SIG-M5 treated with dmso at 0.1 percent for 504 hours (cell line): ENCODE results near the gene ELF3.
"Not testable (repeated sequence)": the region's sequence is repeated elsewhere in the genome, so short reads cannot be mapped to it uniquely, and the experiment has no call there.

Source experiments
- DNase-seq: peaks from one replicate; lab custom pipeline; 2025; ENCODE audit not compliant: unreplicated experiment; lab: John Stamatoyannopoulos, UW

The ELF3 gene

DNA sequence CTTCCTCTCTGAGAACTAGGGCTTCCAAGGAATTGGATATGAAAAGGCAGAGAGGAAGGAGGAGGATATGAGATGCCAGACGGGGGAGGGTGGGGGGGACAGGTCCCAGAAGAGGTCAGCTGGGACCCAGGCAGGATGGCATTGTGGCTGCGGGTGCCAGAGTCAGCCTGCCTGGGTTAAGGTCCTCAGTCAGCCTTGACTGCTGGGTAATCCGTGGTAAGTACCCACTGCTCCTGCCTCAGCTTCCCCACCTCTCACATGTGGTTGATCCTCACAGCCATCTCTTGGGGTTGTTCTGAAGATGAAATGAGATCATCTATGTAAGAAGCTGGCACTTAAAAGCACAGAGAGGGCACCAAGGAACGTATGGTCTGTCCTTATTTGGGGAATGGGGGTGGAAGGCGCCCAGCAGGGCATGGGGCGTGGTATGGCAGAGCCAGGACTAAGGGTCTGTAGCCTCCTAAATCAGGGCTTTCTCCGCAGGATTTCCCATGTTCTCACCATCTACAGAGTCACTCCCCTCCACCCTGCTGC, 23.8 kb downstream of the ELF3 start:
- DNase-seq, result no peak

DNA sequence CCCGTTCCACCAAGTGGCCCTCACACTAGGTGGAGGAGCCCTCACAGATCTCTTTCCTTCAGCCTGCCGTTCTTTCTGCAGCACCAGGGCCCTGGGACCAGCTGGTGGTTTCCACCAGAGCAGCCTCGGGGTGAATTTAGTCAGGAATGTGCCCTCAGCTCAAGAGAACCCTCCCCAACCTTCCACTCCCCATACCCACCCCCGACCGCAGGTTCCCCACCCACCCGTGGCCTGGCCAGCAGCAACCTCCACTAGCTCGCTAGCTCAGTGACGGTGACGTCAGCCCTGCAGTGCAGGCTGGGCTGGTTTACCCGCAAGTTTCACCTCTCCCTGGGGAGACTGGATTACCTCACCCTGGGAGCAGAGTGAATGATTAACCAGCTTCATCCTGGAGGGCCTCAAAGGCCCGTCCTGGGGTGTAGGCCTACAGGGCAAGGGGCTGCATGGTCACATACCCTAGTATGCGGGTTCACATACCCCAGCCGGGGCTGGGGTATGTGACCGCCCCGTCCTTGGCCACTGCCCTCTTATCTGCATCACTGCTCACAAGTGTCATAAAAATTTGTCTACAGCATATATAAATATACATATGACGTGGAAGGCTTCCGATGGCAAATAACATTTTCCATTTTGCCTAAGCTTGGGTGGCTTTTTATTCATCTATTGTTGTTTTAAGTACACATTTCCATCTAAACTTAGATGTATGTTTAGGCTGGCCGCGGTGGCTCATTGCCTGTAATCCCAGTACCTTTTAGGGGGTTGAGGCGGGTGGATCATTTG, 24.5 kb downstream of the ELF3 start:
- peak; percentile 90 for DNase-seq

DNA sequence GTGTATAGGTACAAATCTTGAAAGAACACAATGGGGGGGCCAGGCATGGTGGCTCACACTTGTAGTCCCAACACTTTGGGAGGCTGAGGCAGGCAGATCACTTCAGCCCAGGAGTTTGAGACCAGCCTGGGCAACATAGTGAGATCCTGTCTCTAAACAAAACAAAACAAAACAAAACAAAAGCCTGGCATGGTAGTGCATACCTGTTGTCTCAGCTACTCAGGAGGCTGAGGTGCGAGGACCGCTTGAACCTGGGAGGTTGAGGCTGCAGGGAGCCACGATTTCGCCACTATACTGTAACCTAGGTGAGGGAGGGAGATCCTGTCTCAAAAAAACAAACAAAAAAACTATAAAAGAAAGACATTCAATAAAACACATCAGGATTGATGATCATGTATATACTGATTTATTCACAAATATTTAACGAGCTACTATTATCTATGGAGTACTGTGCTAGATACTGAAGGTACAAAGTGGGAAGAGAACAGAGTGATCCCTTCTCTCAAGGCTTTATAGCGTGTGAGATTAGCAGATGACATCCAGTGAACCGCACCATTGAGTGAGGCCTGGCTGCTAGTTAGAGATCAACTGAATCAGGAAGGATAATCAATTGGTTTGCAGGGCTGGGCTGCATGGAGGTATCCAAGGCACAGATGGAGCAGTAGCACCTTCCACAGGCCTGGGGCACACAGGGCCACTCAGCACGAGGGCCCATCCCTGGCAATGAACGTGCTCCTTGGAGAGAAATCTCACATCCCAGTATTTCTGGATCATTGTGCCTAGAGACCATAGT, 26.4 kb downstream of the ELF3 start:
- DNase-seq, result no peak

DNA sequence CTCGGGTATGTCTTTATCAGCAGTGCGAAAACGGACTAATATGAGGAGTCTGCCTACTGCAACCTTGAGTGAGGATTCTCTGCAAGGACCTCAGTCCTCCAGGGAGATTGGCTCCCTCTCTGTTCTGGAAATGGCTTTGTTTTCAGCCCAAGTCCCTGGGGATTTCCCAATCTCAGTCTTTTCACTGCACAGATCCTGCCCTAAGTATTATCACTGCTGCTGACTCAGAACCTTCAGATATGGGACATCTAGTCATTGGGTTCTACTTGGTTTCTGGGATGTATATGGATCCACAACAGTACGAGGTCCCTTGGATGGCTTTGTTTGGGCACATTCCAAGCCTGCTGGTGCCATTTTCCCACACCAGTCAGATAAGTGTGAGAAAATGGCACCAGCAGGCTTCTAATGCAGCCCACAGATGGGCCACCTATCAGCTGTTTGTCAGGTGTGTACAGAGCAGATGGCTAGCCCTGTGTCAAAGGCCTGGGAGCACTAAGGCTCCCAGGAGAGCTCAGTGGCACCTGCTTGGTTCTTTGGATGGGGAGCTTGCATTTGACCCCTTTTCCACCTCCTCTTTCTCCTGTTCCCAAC, 27.4 kb downstream of the ELF3 start:
- no peak for DNase-seq

DNA sequence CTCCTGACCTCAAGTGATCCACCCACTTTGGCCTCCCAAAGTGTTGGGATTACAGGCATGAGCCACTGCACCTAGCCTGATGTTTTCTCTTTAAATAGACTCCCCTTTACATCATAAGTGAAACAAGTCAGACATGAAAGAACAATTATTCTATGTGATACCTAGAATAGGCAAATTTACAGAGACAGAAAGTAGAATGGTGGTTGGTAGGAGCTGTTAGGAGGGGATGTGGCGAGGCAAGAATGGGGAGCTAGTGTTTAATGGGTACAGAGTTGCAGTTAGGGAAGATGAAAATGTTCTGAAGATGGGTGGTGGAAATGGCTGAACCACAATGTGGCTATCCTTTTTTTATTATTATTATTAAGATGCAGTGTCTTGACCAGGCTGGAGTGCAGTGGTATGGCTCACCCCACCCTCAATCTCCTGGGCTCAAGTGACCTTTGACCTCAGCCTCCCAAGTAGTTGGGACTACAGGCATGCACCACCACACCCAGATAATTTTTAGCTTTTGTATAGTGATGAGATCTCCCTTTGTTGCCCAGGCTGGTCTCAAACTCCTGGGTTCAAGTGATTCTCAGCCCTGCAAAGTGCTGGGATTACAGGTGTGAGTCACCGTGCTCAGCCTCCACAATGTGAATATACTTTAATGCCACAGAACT, 28.4 kb downstream of the ELF3 start:
- DNase-seq, result no peak

DNA sequence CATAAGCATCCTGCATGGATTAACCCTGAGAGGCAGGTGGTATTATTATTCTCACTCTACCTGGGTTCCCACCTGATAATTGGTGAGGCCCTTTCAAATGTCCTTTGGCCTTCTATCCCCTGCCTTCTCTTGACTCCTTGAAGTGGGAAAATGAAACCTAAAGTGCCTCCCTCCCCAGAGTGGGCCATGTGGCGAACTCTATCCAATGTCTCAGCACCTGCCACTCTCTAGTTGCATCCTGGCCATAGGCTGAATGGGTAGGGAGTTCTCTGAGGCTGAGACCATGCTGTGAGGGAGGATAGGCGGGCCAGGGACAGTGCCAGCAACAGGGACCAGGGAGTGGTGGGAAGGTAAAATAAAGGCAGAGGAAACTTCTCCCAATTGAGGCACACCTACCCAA, 35.3 kb downstream of the ELF3 start:
- no peak for DNase-seq

DNA sequence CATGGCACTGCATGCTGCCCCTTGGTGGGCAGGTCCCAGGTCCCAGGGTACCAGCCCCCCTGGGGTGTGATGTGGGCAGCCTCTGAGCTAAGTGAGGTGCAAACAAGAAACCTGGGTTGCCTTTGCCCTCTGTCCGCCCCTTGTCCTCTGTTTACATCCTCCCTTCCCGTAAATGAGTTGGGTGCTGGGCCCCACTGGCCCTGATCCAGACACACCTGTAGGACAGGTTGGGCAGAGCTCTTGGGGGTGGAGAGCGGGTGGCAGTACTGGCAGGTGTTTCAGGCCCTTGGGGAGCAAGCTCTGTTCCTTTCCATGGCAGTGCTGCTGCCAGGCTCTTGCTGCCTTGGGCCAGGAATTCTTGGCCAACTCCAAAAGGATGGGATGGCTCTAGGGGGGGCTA, 35.8 kb downstream of the ELF3 start:
- DNase-seq, result peak; percentile 89

- DNase-seq, result peak; percentile 87
Observed at GRCh38 chr1:202046748-202047708, 36.6 kb downstream of the ELF3 start.

DNA sequence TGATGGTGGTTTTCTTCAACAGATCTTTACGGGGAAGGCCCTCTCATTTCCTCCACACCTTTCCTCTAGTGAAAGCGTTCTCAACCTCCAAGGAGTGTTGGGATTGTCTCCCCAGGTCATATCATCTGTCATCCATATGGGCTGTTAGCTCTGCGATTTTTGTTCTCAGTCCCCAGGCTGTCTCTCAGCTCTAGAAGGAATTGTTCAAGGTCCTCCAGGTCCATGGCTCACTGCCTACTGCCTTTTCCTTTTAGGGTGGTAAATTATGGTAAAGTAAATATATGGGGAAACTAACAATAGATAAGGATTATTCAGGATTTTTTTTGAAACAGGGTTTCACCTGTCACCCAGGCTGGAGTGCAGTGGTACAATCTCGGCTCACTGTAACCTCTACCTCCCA, 37.6 kb downstream of the ELF3 start:
- no peak for DNase-seq

DNA sequence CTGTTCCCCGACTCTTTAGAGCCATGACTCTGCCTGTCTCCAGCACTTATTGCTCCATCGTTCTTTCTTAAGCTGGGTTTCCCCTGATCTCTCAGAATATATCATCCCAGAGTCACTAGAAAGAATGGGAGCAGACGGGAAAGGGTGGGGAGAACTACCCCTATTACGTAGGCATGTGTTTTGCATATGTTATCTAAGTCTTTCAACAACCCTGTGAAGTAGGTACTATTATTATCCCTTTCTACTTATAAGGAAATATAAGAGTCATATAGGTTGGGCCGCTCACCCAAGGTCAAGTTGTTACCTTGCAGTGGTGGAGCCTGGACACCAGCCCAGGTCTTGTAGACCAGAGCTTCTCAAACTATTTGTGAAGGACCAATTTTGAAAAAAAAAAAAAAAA, 38.7 kb downstream of the ELF3 start:
- DNase-seq, result no peak

- no peak for DNase-seq
Observed at GRCh38 chr1:202054094-202054493, 43.7 kb downstream of the ELF3 start.

GRCh38 chr1:202054673-202055072, 44.3 kb downstream of the ELF3 start:
- DNase-seq, result not testable (repeated sequence)

GRCh38 chr1:202056644-202057334, 46.4 kb downstream of the ELF3 start:
- DNase-seq, result peak; percentile 78

- not testable (repeated sequence) for DNase-seq
Observed at GRCh38 chr1:202057335-202057704, 46.9 kb downstream of the ELF3 start.

- DNase-seq, result peak; percentile 91
Observed at GRCh38 chr1:202058001-202058908, 47.9 kb downstream of the ELF3 start.

GRCh38 chr1:202061055-202061454, 50.7 kb downstream of the ELF3 start:
- no peak for DNase-seq

GRCh38 chr1:202061787-202062186, 51.4 kb downstream of the ELF3 start:
- not testable (repeated sequence) for DNase-seq

DNA sequence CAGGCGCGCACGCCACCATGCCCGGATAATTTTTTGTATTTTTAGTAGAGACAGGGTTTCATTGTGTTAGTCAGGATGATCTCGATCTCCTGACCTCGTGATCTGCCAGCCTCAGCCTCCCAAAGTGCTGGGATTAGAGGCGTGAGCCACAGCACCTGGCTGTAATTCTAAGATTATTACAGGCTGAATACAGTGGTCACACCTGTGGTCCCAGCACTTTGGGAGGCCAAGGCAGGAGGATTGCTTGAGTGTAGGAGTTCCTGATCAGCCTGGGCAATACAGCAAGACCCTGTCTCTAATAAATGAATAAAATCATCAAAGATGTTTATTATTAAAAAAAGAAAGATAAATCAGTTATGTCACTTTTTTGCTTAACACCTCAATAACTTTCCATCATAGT, 52.2 kb downstream of the ELF3 start:
- not testable (repeated sequence) for DNase-seq
